Stimulated activated CD8-positive, alpha-beta memory T cell treated with anti-CD3 and anti-CD28 coated beads, Interleukin-7, amount 100 ng/mL, for 48 hours (primary cell): ENCODE data around the gene MOBP.
"Not testable (repeated sequence)": the region's sequence is repeated elsewhere in the genome, so short reads cannot be mapped to it uniquely, and the experiment has no call there.

Source experiments
- DNase-seq, 2 donors: peaks; one replicate each; pipeline ENCODE4 v3.0.0-alpha.2; 2020; ENCODE audit warnings: low read depth in 1 of 2; ENCODE audit errors: extremely low read depth in 1 of 2

MOBP gene

GRCh38 chr3:39448506-39449233 is 18.8 kb upstream of the MOBP start:
- no peak for DNase-seq

GRCh38 chr3:39449796-39450195 is 17.7 kb upstream of the MOBP start:
- no peak for DNase-seq

- no peak for DNase-seq
These were observed 14.3 kb upstream of the MOBP start for GRCh38 chr3:39453134-39453533.

- not testable (repeated sequence) for DNase-seq
These were observed 13.6 kb upstream of the MOBP start for GRCh38 chr3:39453872-39454271.

- DNase-seq, result no peak
These were observed 12.8 kb upstream of the MOBP start for GRCh38 chr3:39454591-39455217.

- DNase-seq, result no peak
These were observed 11.3 kb upstream of the MOBP start for GRCh38 chr3:39456159-39456558.

- DNase-seq, result no peak
These were observed 10.1 kb upstream of the MOBP start for GRCh38 chr3:39457361-39457760.

- DNase-seq, result not testable (repeated sequence)
These were observed 8.9 kb upstream of the MOBP start for GRCh38 chr3:39458579-39458978.

- no peak for DNase-seq
These were observed 6.8 kb upstream of the MOBP start for GRCh38 chr3:39460677-39461076.

GRCh38 chr3:39463269-39463668 is 4.2 kb upstream of the MOBP start:
- DNase-seq, result no peak

GRCh38 chr3:39466988-39467387 is 492 bp upstream of the MOBP start:
- DNase-seq, result no peak

- DNase-seq, result no peak
These were observed 592 bp downstream of the MOBP start for GRCh38 chr3:39468108-39468436.

GRCh38 chr3:39469258-39469657 is 1.8 kb downstream of the MOBP start:
- no peak for DNase-seq

- no peak for DNase-seq
These were observed 2.5 kb downstream of the MOBP start for GRCh38 chr3:39469945-39470344.

GRCh38 chr3:39471652-39472051 is 4.2 kb downstream of the MOBP start:
- no peak for DNase-seq

GRCh38 chr3:39473452-39474125 is 6.1 kb downstream of the MOBP start:
- no peak for DNase-seq

- DNase-seq, result no peak
These were observed 6.6 kb downstream of the MOBP start for GRCh38 chr3:39474126-39474515.

GRCh38 chr3:39476783-39477182 is 9.3 kb downstream of the MOBP start:
- DNase-seq, result no peak

- DNase-seq, result no peak
These were observed 10.7 kb downstream of the MOBP start for GRCh38 chr3:39478226-39478625.

- DNase-seq, result no peak
These were observed 12.4 kb downstream of the MOBP start for GRCh38 chr3:39479701-39480414.

GRCh38 chr3:39485547-39485946 is 18.1 kb downstream of the MOBP start:
- DNase-seq, result no peak

GRCh38 chr3:39491014-39491413 is 23.5 kb downstream of the MOBP start:
- no peak for DNase-seq
